GM23338 (cell line): ENCODE measurements around the gene CAST. TPM values are rescaled to one million over a fixed set of nuclear protein-coding genes. Genes with fewer than 3 reads are reported as not detected.
A peak's percentile ranks its signal among the peaks of the same experiment; 100 is the strongest.

ENCODE experiments used
- ATAC-seq: fragments of 200-7000 bp; cut with Tn5 transposase; 3 replicates; pipeline ENCODE4 v1.9.1; 2020
- DNase-seq: peaks from one replicate; pipeline ENCODE4 v3.0.0-alpha.2; 2015; ENCODE audit warnings: low spot score
- H2AFZ ChIP-seq: fragments of 200-600 bp; sonication (generic); 2 replicates; pipeline ENCODE4 v1.8.0; 2016; ENCODE audit warnings: antibody characterized with exemption, mild to moderate bottlenecking, moderate library complexity
- H3F3A ChIP-seq: fragments of 200-600 bp; sonication (generic); replicated peaks from 2 replicates; pipeline ENCODE4 v1.8.0; 2017; ENCODE audit warnings: antibody characterized with exemption, mixed run types, low read depth
- H3K27ac ChIP-seq: fragments of 200-600 bp; sonication (generic); 2 replicates; pipeline ENCODE4 v1.6.1; 2016; ENCODE audit warnings: low read depth
- H3K27me3 ChIP-seq: fragments of 200-600 bp; sonication (generic); 2 replicates; pipeline ENCODE4 v1.8.0; 2016; ENCODE audit warnings: mild to moderate bottlenecking, mixed run types, moderate library complexity; ENCODE audit not compliant: insufficient read depth
- H3K36me3 ChIP-seq: fragments of 200-600 bp; sonication (generic); 2 replicates; pipeline ENCODE4 v1.8.0; 2016; ENCODE audit warnings: mild to moderate bottlenecking; ENCODE audit not compliant: insufficient read depth
- H3K4me1 ChIP-seq: fragments of 200-600 bp; sonication (generic); 2 replicates; pipeline ENCODE4 v1.8.0; 2016; ENCODE audit warnings: mild to moderate bottlenecking, moderate library complexity; ENCODE audit not compliant: insufficient read depth
- H3K4me2 ChIP-seq: fragments of 200-600 bp; sonication (generic); 2 replicates; pipeline ENCODE4 v1.7.1; 2017; ENCODE audit warnings: mixed run types
- H3K4me3 ChIP-seq: fragments of 200-600 bp; sonication (generic); 2 replicates; pipeline ENCODE4 v1.6.1; 2016; ENCODE audit warnings: mixed run types
- H3K79me2 ChIP-seq: fragments of 200-600 bp; sonication (generic); replicated peaks from 2 replicates; pipeline ENCODE4 v1.8.0; 2017; ENCODE audit warnings: mild to moderate bottlenecking; ENCODE audit not compliant: insufficient read depth
- H3K9me2 ChIP-seq: fragments of 200-600 bp; sonication (generic); 2 replicates; pipeline ENCODE4 v1.8.0; 2017; ENCODE audit not compliant: insufficient read depth
- H4K20me1 ChIP-seq: fragments of 200-600 bp; sonication (generic); replicated peaks from 2 replicates; pipeline ENCODE4 v1.8.0; 2017; ENCODE audit warnings: mild to moderate bottlenecking; ENCODE audit not compliant: insufficient read depth
- H3K27ac Mint-ChIP-seq: 2 replicates; pipeline ENCODE4 v1.8.0; 2020; ENCODE audit warnings: inconsistent platforms, mild to moderate bottlenecking, moderate library complexity, mixed read lengths
- H3K27me3 Mint-ChIP-seq: 3 replicates; pipeline ENCODE4 v1.8.0; 2022; ENCODE audit warnings: low read depth, mild to moderate bottlenecking, moderate library complexity, mixed read lengths, inconsistent platforms; ENCODE audit not compliant: insufficient read depth, poor library complexity
- H3K36me3 Mint-ChIP-seq: 3 replicates; pipeline ENCODE4 v1.8.0; 2021; ENCODE audit warnings: low read depth, mild to moderate bottlenecking, inconsistent platforms, moderate library complexity, mixed read lengths
- H3K4me1 Mint-ChIP-seq: 3 replicates; pipeline ENCODE4 v1.8.0; 2020; ENCODE audit warnings: mild to moderate bottlenecking, inconsistent platforms, mixed read lengths
- H3K4me3 Mint-ChIP-seq: 3 replicates; pipeline ENCODE4 v1.8.0; 2021; ENCODE audit warnings: moderate library complexity, mild to moderate bottlenecking, inconsistent platforms, mixed read lengths
- H3K9me3 Mint-ChIP-seq: 3 replicates; pipeline ENCODE4 v1.8.0; 2020; ENCODE audit warnings: moderate library complexity, mild to moderate bottlenecking, inconsistent platforms, mixed read lengths
- CREB1 ChIP-seq: fragments of 250-450 bp; sonication (Bioruptor Pico); IDR thresholded peaks from 2 replicates; pipeline ENCODE4 v1.5.0; 2020; ENCODE audit warnings: low read depth, mild to moderate bottlenecking, moderate library complexity
- POLR2AphosphoS5 ChIP-seq: IDR thresholded peaks from 2 replicates; pipeline ENCODE4 v1.6.1; 2016; ENCODE audit warnings: antibody characterized with exemption, low read depth
- polyA plus RNA-seq: library from polyadenylated mRNA; unstranded; fragments of >200 nt; fragmentation: Nextera tagmentation; extraction: Ambion mirVana; gene quantifications from 2 replicates; pipeline ENCODE4 v1.2.1, GENCODE V29; 2016
- total RNA-seq: library from RNA; depleted of rRNA; stranded (reverse); fragments of >200 nt; shearing (Covaris generic); gene quantifications from 2 replicates; pipeline ENCODE4 v1.2.3, GENCODE V29; 2014
- TF ChIP-seq, protein P1 (sequence below): fragments of 250-450 bp; sonication (Bioruptor Pico); IDR thresholded peaks from 2 replicates; pipeline ENCODE4 v1.5.0; 2020; ENCODE audit warnings: mild to moderate bottlenecking, moderate library complexity
- TF ChIP-seq, protein P2 (sequence below): IDR thresholded peaks from 2 replicates; pipeline ENCODE4 v1.6.1; 2016; ENCODE audit warnings: antibody characterized with exemption

The CAST gene
- total and polyA plus RNA-seq, 2 experiments from 2014 or later, result 37.9 to 57.7 TPM

DNA sequence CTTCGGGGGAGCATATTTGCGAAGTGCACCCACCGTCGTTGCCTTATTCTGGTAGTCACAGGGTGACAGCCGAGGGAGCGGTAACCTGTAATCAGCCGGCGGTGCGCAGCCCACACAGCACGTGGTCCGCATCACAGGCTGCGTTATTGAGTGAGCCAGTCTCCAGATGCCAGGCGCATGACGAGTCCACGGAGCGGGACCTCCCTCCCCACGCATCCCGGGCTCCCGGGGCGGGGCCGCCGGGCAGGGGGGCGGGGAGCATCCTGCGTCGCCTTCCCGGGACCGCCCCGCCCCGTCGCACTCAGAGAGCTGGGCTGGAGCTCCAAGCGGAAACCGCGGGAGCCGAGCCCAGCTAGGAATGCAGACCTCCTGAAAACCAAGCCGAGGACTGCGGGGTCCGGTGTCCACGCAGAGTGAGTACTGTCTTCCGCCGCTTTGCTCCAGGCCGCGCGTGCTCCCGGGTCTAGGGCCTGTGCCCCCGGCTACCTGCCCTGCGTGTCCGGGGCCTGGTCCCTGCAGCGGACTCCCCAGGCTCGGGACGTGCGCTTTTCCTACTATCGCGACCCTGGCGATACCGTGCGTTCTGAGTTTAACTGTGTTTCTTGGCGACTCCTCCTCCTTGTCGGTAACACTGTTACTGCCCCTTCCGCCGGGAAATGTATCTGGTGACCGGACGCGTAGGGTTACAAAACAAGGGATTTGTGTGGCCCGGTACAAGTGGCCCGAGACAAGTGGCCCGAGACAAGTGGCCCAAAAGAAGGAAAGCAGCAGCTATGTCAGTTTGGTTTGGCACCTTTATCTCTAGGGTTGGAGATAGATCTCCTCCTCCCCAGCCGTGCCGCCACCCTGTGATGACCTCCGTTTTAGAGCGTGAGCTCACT lies 40.6 kb downstream of the CAST start:
- H3K9me3 Mint-ChIP-seq, result no peaks in the 10 kb centered on the region
- H3K4me3 ChIP-seq, result peak overlapping the region; percentile 63
- H3K4me3 Mint-ChIP-seq, result peak overlapping the region; percentile 93
- DNase-seq, result peak; percentile 84
- H3K4me2 ChIP-seq, result peak overlapping the region; percentile 84
- H3K36me3 ChIP-seq, result no peaks in the 10 kb centered on the region
- 0 out of 2 replicates have a peak overlapping the region, but pooled peaks have one; percentile 40 for H3K27ac ChIP-seq
- H3K4me1 Mint-ChIP-seq, result peaks cover 25% of the 10 kb centered on the region
- peak overlapping the region; percentile 80; the same call in 1 of the 2 replicates for H3K27ac Mint-ChIP-seq
- H3K4me1 ChIP-seq, result peaks cover 24% of the 10 kb centered on the region
- H4K20me1 ChIP-seq, result no peaks in the 10 kb centered on the region
- no peaks in the 10 kb centered on the region for H3K36me3 Mint-ChIP-seq
- H3K79me2 ChIP-seq, result no peaks in the 10 kb centered on the region; the same call in 1 of the 2 replicates
- peaks cover 12% of the 10 kb centered on the region; the same call in 1 of the 2 replicates for H3K27me3 ChIP-seq
- H3K9me2 ChIP-seq, result no peaks in the 10 kb centered on the region
- peak; percentile 92 for ATAC-seq
- H3F3A ChIP-seq, result no peaks in the 10 kb centered on the region
- H2AFZ ChIP-seq, result peak overlapping the region; percentile 97
- TF ChIP-seq, protein P1, sequence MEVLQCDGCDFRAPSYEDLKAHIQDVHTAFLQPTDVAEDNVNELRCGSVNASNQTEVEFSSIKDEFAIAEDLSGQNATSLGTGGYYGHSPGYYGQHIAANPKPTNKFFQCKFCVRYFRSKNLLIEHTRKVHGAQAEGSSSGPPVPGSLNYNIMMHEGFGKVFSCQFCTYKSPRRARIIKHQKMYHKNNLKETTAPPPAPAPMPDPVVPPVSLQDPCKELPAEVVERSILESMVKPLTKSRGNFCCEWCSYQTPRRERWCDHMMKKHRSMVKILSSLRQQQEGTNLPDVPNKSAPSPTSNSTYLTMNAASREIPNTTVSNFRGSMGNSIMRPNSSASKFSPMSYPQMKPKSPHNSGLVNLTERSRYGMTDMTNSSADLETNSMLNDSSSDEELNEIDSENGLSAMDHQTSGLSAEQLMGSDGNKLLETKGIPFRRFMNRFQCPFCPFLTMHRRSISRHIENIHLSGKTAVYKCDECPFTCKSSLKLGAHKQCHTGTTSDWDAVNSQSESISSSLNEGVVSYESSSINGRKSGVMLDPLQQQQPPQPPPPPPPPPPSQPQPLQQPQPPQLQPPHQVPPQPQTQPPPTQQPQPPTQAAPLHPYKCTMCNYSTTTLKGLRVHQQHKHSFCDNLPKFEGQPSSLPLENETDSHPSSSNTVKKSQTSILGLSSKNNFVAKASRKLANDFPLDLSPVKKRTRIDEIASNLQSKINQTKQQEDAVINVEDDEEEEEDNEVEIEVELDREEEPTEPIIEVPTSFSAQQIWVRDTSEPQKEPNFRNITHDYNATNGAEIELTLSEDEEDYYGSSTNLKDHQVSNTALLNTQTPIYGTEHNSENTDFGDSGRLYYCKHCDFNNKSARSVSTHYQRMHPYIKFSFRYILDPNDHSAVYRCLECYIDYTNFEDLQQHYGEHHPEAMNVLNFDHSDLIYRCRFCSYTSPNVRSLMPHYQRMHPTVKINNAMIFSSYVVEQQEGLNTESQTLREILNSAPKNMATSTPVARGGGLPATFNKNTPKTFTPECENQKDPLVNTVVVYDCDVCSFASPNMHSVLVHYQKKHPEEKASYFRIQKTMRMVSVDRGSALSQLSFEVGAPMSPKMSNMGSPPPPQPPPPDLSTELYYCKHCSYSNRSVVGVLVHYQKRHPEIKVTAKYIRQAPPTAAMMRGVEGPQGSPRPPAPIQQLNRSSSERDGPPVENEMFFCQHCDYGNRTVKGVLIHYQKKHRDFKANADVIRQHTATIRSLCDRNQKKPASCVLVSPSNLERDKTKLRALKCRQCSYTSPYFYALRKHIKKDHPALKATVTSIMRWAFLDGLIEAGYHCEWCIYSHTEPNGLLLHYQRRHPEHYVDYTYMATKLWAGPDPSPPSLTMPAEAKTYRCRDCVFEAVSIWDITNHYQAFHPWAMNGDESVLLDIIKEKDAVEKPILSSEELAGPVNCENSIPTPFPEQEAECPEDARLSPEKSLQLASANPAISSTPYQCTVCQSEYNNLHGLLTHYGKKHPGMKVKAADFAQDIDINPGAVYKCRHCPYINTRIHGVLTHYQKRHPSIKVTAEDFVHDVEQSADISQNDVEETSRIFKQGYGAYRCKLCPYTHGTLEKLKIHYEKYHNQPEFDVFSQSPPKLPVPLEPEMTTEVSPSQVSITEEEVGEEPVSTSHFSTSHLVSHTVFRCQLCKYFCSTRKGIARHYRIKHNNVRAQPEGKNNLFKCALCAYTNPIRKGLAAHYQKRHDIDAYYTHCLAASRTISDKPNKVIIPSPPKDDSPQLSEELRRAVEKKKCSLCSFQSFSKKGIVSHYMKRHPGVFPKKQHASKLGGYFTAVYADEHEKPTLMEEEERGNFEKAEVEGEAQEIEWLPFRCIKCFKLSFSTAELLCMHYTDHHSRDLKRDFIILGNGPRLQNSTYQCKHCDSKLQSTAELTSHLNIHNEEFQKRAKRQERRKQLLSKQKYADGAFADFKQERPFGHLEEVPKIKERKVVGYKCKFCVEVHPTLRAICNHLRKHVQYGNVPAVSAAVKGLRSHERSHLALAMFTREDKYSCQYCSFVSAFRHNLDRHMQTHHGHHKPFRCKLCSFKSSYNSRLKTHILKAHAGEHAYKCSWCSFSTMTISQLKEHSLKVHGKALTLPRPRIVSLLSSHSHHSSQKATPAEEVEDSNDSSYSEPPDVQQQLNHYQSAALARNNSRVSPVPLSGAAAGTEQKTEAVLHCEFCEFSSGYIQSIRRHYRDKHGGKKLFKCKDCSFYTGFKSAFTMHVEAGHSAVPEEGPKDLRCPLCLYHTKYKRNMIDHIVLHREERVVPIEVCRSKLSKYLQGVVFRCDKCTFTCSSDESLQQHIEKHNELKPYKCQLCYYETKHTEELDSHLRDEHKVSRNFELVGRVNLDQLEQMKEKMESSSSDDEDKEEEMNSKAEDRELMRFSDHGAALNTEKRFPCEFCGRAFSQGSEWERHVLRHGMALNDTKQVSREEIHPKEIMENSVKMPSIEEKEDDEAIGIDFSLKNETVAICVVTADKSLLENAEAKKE (CRISPR knock-in tag), result no peak
- TF ChIP-seq POLR2AphosphoS5, result peak; percentile 53; the same call in 1 of the 2 replicates
- TF ChIP-seq, protein P2, sequence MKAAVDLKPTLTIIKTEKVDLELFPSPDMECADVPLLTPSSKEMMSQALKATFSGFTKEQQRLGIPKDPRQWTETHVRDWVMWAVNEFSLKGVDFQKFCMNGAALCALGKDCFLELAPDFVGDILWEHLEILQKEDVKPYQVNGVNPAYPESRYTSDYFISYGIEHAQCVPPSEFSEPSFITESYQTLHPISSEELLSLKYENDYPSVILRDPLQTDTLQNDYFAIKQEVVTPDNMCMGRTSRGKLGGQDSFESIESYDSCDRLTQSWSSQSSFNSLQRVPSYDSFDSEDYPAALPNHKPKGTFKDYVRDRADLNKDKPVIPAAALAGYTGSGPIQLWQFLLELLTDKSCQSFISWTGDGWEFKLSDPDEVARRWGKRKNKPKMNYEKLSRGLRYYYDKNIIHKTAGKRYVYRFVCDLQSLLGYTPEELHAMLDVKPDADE, result peak; percentile 42; the same call in 1 of the 2 replicates
- TF ChIP-seq CREB1 (CRISPR knock-in tag), result peak; percentile 18; the same call in 1 of the 2 replicates
- H3K27me3 Mint-ChIP-seq, result peaks cover 11% of the 10 kb centered on the region
